HepG2 (cell line): ENCODE data around the gene TAF6L. TPM values are rescaled to one million over a fixed set of nuclear protein-coding genes. Genes with fewer than 3 reads are reported as not detected.

ENCODE experiments used
- ARNT2 ChIP-seq: sonication (generic); formaldehyde crosslinking; IDR thresholded peaks from 2 replicates; pipeline ENCODE4 v1.8.0; 2022; ENCODE audit warnings: mild to moderate bottlenecking, low read depth, missing genetic modification reagents, moderate library complexity
- CBFB ChIP-seq: sonication (generic); formaldehyde crosslinking; IDR thresholded peaks from 2 replicates; pipeline ENCODE4 v1.4.0; 2020; ENCODE audit warnings: missing genetic modification reagents
- ELF3 ChIP-seq: IDR thresholded peaks from 2 replicates; pipeline ENCODE4 v1.6.1; 2016; ENCODE audit warnings: missing genetic modification reagents, missing compliant biosample characterization
- HNRNPH1 ChIP-seq: fragments of 200-400 bp; formaldehyde crosslinking; optimal IDR thresholded peaks from 2 replicates; pipeline ENCODE3; 2017; ENCODE audit warnings: mild to moderate bottlenecking, low read depth, low read length
- HNRNPUL1 ChIP-seq: fragments of 200-400 bp; formaldehyde crosslinking; IDR thresholded peaks from 2 replicates; pipeline ENCODE4 v1.6.1; 2017; ENCODE audit warnings: low read depth, mild to moderate bottlenecking, low read length, moderate library complexity
- MAZ ChIP-seq, 2 experiments: sonication (generic) in 1 of 2; formaldehyde crosslinking in 1 of 2; IDR thresholded peaks; 2 replicates each; pipeline versions ENCODE4 v1.5.0 to v1.6.1; 2012 to 2020; ENCODE audit warnings: low read depth in 2 of 2, mild to moderate bottlenecking in 2 of 2, borderline replicate concordance in 1 of 2, improper control_type of control experiment in 1 of 2, low read length in 1 of 2, missing genetic modification reagents in 1 of 2, moderate library complexity in 1 of 2
- PAWR ChIP-seq: sonication (generic); formaldehyde crosslinking; IDR thresholded peaks from 2 replicates; pipeline ENCODE4 v1.4.0; 2020; ENCODE audit warnings: missing genetic modification reagents, mild to moderate bottlenecking, borderline replicate concordance
- RARA ChIP-seq: IDR thresholded peaks from 2 replicates; pipeline ENCODE4 v1.6.1; 2016; ENCODE audit warnings: missing genetic modification reagents, missing compliant biosample characterization
- REPIN1 ChIP-seq: sonication (generic); formaldehyde crosslinking; IDR thresholded peaks from 2 replicates; pipeline ENCODE4 v1.8.0; 2022; ENCODE audit warnings: missing genetic modification reagents, low read depth, mild to moderate bottlenecking, borderline replicate concordance
- SCMH1 ChIP-seq: sonication (generic); formaldehyde crosslinking; IDR thresholded peaks from 2 replicates; pipeline ENCODE4 v1.9.0; 2021; ENCODE audit warnings: missing genetic modification reagents, mild to moderate bottlenecking, borderline replicate concordance
- SRSF1 ChIP-seq: fragments of 200-400 bp; formaldehyde crosslinking; optimal IDR thresholded peaks from 2 replicates; pipeline ENCODE3; 2017; ENCODE audit warnings: mild to moderate bottlenecking, low read depth, low read length, moderate library complexity
- STAT5B ChIP-seq: sonication (generic); formaldehyde crosslinking; IDR thresholded peaks from 2 replicates; pipeline ENCODE4 v1.4.0; 2020; ENCODE audit warnings: missing genetic modification reagents
- THRA ChIP-seq: sonication (generic); formaldehyde crosslinking; IDR thresholded peaks from 2 replicates; pipeline ENCODE4 v1.4.0; 2020; ENCODE audit warnings: missing genetic modification reagents, borderline replicate concordance
- ZBTB21 ChIP-seq: sonication (generic); formaldehyde crosslinking; IDR thresholded peaks from 2 replicates; pipeline ENCODE4 v1.4.0; 2020; ENCODE audit warnings: missing genetic modification reagents
- ZHX1 ChIP-seq: sonication (generic); formaldehyde crosslinking; IDR thresholded peaks from 2 replicates; pipeline ENCODE4 v1.8.1; 2022; ENCODE audit warnings: low read depth, mild to moderate bottlenecking, missing genetic modification reagents
- ZNF570 ChIP-seq: sonication (generic); formaldehyde crosslinking; IDR thresholded peaks from 2 replicates; pipeline ENCODE4 v1.4.0; 2020; ENCODE audit warnings: mild to moderate bottlenecking, missing genetic modification reagents, borderline replicate concordance
- polyA plus RNA-seq, 8 experiments: library from polyadenylated mRNA; depleted of rRNA in 3 of 8; stranded (reverse) in 7 of 8; unstranded in 1 of 8; fragments of >200 nt; fragmentation: Illumina TruSeq in 4 of 8; extraction: Trizol in 4 of 8; gene quantifications; 2 replicates each; pipeline versions ENCODE4 v1.2.1 to v1.2.3, GENCODE V29; 2011 to 2016; ENCODE audit warnings: low read depth in 4 of 8, missing spikeins in 1 of 8, mixed read lengths in 1 of 8; ENCODE audit not compliant: insufficient read depth in 1 of 8
- total RNA-seq, 5 experiments: library from RNA; depleted of rRNA; stranded (reverse); fragments of >200 nt; fragmentation: Illumina TruSeq; extraction: Trizol; gene quantifications; 2 replicates each; pipeline ENCODE4 v1.2.3, GENCODE V29; 2016; ENCODE audit warnings: low read depth in 1 of 5
- TF ChIP-seq, protein P1 (sequence below): sonication (generic); formaldehyde crosslinking; IDR thresholded peaks from 2 replicates; pipeline ENCODE4 v1.4.0; 2020; ENCODE audit warnings: missing genetic modification reagents; ENCODE audit errors: not compliant biosample characterization
- TF ChIP-seq, protein P2 (sequence below): sonication (generic); formaldehyde crosslinking; conservative IDR thresholded peaks from 2 replicates; pipeline ENCODE4 v1.4.0; 2020; ENCODE audit warnings: missing genetic modification reagents
- TF ChIP-seq, protein P3 (sequence below): IDR thresholded peaks from 2 replicates; pipeline ENCODE4 v1.6.1; 2016; ENCODE audit warnings: low read depth, control low read depth

The TAF6L gene
- total and polyA plus RNA-seq, 2 of the 13 experiments (the other 11 are each of a cell fraction or from before 2014, with no cell fraction given) = 12.6 to 19.4 TPM

- TF ChIP-seq, protein P1, sequence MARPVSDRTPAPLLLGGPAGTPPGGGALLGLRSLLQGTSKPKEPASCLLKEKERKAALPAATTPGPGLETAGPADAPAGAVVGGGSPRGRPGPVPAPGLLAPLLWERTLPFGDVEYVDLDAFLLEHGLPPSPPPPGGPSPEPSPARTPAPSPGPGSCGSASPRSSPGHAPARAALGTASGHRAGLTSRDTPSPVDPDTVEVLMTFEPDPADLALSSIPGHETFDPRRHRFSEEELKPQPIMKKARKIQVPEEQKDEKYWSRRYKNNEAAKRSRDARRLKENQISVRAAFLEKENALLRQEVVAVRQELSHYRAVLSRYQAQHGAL = no peak
- TF ChIP-seq THRA (CRISPR knock-in tag) (no peak; the same call in 1 of the 2 replicates), HNRNPH1 (no peak), MAZ (IDR thresholded peaks at IDR 0.05; ENCODE audit: borderline replicate concordance, low read depth, low read length) (peak; percentile 78), MAZ (CRISPR knock-in tag; IDR thresholded peaks at IDR 0.05; ENCODE audit: low read depth) (peak; percentile 67; the same call in 1 of the 2 replicates), ZBTB21 (CRISPR knock-in tag) (no peak), SCMH1 (CRISPR knock-in tag) (no peak), ZHX1 (CRISPR knock-in tag) (peak; percentile 78), ELF3 (CRISPR knock-in tag) (peak; percentile 84), ARNT2 (peak; percentile 75), RARA (CRISPR knock-in tag) (0 out of 2 replicates have a peak, but pooled peaks have one; percentile 17), REPIN1 (CRISPR knock-in tag) (0 out of 2 replicates have a peak, but pooled peaks have one; percentile 47), SRSF1 (peak; percentile 74), STAT5B (CRISPR knock-in tag) (0 out of 2 replicates have a peak, but pooled peaks have one; percentile 28), CBFB (CRISPR knock-in tag) (peak; percentile 78), HNRNPUL1 (no peak), PAWR (CRISPR knock-in tag) (no peak), ZNF570 (CRISPR knock-in tag) (no peak)
- TF ChIP-seq, protein P2, sequence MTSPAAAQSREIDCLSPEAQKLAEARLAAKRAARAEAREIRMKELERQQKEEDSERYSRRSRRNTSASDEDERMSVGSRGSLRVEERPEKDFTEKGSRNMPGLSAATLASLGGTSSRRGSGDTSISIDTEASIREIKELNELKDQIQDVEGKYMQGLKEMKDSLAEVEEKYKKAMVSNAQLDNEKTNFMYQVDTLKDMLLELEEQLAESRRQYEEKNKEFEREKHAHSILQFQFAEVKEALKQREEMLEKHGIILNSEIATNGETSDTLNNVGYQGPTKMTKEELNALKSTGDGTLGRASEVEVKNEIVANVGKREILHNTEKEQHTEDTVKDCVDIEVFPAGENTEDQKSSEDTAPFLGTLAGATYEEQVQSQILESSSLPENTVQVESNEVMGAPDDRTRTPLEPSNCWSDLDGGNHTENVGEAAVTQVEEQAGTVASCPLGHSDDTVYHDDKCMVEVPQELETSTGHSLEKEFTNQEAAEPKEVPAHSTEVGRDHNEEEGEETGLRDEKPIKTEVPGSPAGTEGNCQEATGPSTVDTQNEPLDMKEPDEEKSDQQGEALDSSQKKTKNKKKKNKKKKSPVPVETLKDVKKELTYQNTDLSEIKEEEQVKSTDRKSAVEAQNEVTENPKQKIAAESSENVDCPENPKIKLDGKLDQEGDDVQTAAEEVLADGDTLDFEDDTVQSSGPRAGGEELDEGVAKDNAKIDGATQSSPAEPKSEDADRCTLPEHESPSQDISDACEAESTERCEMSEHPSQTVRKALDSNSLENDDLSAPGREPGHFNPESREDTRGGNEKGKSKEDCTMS (CRISPR knock-in tag) = no peak; the same call in 1 of the 2 replicates
- TF ChIP-seq, protein P3, sequence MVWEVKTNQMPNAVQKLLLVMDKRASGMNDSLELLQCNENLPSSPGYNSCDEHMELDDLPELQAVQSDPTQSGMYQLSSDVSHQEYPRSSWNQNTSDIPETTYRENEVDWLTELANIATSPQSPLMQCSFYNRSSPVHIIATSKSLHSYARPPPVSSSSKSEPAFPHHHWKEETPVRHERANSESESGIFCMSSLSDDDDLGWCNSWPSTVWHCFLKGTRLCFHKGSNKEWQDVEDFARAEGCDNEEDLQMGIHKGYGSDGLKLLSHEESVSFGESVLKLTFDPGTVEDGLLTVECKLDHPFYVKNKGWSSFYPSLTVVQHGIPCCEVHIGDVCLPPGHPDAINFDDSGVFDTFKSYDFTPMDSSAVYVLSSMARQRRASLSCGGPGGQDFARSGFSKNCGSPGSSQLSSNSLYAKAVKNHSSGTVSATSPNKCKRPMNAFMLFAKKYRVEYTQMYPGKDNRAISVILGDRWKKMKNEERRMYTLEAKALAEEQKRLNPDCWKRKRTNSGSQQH = no peak
These were observed 20.5 kb downstream of the TAF6L start, which contains the start of gene TMEM223 (continued) for GRCh38 chr11:62791501-62792201.
